ENCODE results near the gene PCIF1. TPM values are rescaled to one million over a fixed set of nuclear protein-coding genes. Genes with fewer than 3 reads are reported as not detected.
A peak's percentile ranks its signal among the peaks of the same experiment; 100 is the strongest.

PCIF1 gene
- total RNA-seq, 1 donor from 2014 or later, result 9.5 TPM

DNA sequence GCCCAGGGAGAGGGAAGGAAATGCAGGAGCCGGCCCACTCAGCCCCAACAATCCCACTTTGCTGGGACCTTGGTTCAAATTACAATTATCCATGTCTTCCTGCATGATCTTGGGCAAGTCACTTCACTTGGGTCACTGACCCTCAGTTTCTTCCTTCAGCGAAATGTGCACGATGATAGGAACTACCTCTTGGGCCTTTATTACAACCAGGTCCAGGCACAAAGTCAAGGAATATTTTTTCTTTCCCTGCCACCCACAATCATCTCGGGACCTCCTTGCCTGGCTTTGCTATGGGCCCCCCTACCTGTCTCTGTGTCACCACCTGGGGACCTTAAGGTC lies 22.2 kb upstream of the PCIF1 start:
- peak overlapping the region; percentile 48 for H2AFZ ChIP-seq (replicated peaks)
- peaks cover 9% of the 10 kb centered on the region for H3F3A ChIP-seq (ENCODE audit: low read depth)
- no peak overlapping the region for H3K27ac ChIP-seq
- no peaks in the 10 kb centered on the region for H4K20me1 ChIP-seq (ENCODE audit: low read depth)
- Mint-ChIP-seq H3K9me3 (no peaks in the 10 kb centered on the region), H3K4me3 (peak overlapping the region; percentile 92), H3K27me3 (ENCODE audit: insufficient read depth, low read depth) (peaks cover 3% of the 10 kb centered on the region), H3K27ac (peak overlapping the region; percentile 57), H3K4me1 (peaks cover 28% of the 10 kb centered on the region), H3K36me3 (peaks cover 8% of the 10 kb centered on the region)
- no peak for DNase-seq (ENCODE audit: low spot score)
- H3K4me1 ChIP-seq, result peaks cover 5% of the 10 kb centered on the region
- H3K79me2 ChIP-seq (ENCODE audit: low read depth), result peaks cover 7% of the 10 kb centered on the region
- no peak for TF ChIP-seq EZH2 (IDR thresholded peaks at IDR 0.05)
- no peak for TF ChIP-seq EZH2phosphoT487 (IDR thresholded peaks at IDR 0.05)
- TF ChIP-seq, protein P1, sequence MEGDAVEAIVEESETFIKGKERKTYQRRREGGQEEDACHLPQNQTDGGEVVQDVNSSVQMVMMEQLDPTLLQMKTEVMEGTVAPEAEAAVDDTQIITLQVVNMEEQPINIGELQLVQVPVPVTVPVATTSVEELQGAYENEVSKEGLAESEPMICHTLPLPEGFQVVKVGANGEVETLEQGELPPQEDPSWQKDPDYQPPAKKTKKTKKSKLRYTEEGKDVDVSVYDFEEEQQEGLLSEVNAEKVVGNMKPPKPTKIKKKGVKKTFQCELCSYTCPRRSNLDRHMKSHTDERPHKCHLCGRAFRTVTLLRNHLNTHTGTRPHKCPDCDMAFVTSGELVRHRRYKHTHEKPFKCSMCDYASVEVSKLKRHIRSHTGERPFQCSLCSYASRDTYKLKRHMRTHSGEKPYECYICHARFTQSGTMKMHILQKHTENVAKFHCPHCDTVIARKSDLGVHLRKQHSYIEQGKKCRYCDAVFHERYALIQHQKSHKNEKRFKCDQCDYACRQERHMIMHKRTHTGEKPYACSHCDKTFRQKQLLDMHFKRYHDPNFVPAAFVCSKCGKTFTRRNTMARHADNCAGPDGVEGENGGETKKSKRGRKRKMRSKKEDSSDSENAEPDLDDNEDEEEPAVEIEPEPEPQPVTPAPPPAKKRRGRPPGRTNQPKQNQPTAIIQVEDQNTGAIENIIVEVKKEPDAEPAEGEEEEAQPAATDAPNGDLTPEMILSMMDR (IDR thresholded peaks at IDR 0.05), result no peak
- peak overlapping the region; percentile 68 for H3K4me3 ChIP-seq
- no peak overlapping the region for H3K9ac ChIP-seq
- peaks cover 4% of the 10 kb centered on the region for H3K27me3 ChIP-seq
- no peaks in the 10 kb centered on the region for H3K36me3 ChIP-seq
- no peaks in the 10 kb centered on the region for H3K9me3 ChIP-seq (ENCODE audit: low read depth)
- H3K4me2 ChIP-seq, result peak overlapping the region; percentile 88

GRCh38 chr20:45913116-45913515 lies 21.4 kb upstream of the PCIF1 start:
- no peak overlapping the region for H3K9ac ChIP-seq
- H3F3A ChIP-seq (ENCODE audit: low read depth), result peaks cover 9% of the 10 kb centered on the region
- Mint-ChIP-seq H3K4me1 (peaks cover 29% of the 10 kb centered on the region), H3K36me3 (peaks cover 5% of the 10 kb centered on the region), H3K4me3 (peak overlapping the region; percentile 68), H3K27ac (no peak overlapping the region), H3K9me3 (no peaks in the 10 kb centered on the region), H3K27me3 (ENCODE audit: insufficient read depth, low read depth) (peaks cover 3% of the 10 kb centered on the region)
- H4K20me1 ChIP-seq (ENCODE audit: low read depth), result no peaks in the 10 kb centered on the region
- H3K36me3 ChIP-seq, result no peaks in the 10 kb centered on the region
- DNase-seq (ENCODE audit: low spot score), result no peak
- peaks cover 5% of the 10 kb centered on the region for H3K4me1 ChIP-seq
- no peak overlapping the region for H3K4me2 ChIP-seq
- no peak overlapping the region for H3K27ac ChIP-seq
- H3K4me3 ChIP-seq, result no peak overlapping the region
- no peak overlapping the region for H2AFZ ChIP-seq (replicated peaks)
- TF ChIP-seq EZH2 (IDR thresholded peaks at IDR 0.05), result no peak
- TF ChIP-seq, protein P1 (IDR thresholded peaks at IDR 0.05), result no peak
- TF ChIP-seq EZH2phosphoT487 (IDR thresholded peaks at IDR 0.05), result no peak
- peaks cover 7% of the 10 kb centered on the region for H3K79me2 ChIP-seq (ENCODE audit: low read depth)
- H3K27me3 ChIP-seq, result peaks cover 4% of the 10 kb centered on the region
- no peaks in the 10 kb centered on the region for H3K9me3 ChIP-seq (ENCODE audit: low read depth)

GRCh38 chr20:45917790-45918141 lies 16.7 kb upstream of the PCIF1 start:
- H3K36me3 ChIP-seq, result no peaks in the 10 kb centered on the region
- Mint-ChIP-seq H3K4me3 (peak overlapping the region; percentile 54), H3K4me1 (peaks cover 27% of the 10 kb centered on the region), H3K27me3 (ENCODE audit: insufficient read depth, low read depth) (no peaks in the 10 kb centered on the region), H3K9me3 (no peaks in the 10 kb centered on the region), H3K36me3 (no peaks in the 10 kb centered on the region), H3K27ac (no peak overlapping the region)
- H3K27ac ChIP-seq, result no peak overlapping the region
- TF ChIP-seq EZH2 (IDR thresholded peaks at IDR 0.05) (no peak), EZH2phosphoT487 (IDR thresholded peaks at IDR 0.05) (no peak)
- TF ChIP-seq, protein P1 (IDR thresholded peaks at IDR 0.05), result no peak
- no peak overlapping the region for H3K4me2 ChIP-seq
- H3K4me3 ChIP-seq, result no peak overlapping the region
- H3K4me1 ChIP-seq, result peaks cover 3% of the 10 kb centered on the region
- H3K27me3 ChIP-seq, result no peaks in the 10 kb centered on the region
- no peaks in the 10 kb centered on the region for H3K79me2 ChIP-seq (ENCODE audit: low read depth)
- no peaks in the 10 kb centered on the region for H3F3A ChIP-seq (ENCODE audit: low read depth)
- no peak overlapping the region for H2AFZ ChIP-seq (replicated peaks)
- no peak overlapping the region for H3K9ac ChIP-seq
- H3K9me3 ChIP-seq (ENCODE audit: low read depth), result no peaks in the 10 kb centered on the region
- no peak for DNase-seq (ENCODE audit: low spot score)
- H4K20me1 ChIP-seq (ENCODE audit: low read depth), result no peaks in the 10 kb centered on the region
